ENCODE measurements around the gene ENTPD2.
"Not testable (repeated sequence)": the region's sequence is repeated elsewhere in the genome, so short reads cannot be mapped to it uniquely, and the experiment has no call there.

Gene ENTPD2

DNA sequence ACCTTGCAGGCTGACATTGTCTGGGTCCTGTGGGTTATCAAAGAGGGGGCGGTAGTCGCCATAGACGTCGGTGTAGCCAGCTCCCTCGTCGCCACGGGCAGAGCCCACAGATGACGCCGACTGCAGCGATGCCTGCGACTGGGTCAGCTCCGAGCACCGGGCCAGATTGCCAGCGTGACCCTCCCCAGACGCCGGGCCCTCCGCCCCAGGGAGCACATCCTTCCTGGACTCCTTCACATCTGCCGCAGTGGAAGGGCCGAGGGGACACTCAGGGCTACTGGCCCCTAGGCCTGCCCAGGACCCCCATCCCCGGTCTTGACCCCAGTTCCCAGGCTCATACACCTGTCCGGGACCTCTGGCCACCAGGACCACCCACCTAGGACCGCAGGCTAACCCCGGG is 39.7 kb downstream of the ENTPD2 start:
- FAIRE-seq = no peak

DNA sequence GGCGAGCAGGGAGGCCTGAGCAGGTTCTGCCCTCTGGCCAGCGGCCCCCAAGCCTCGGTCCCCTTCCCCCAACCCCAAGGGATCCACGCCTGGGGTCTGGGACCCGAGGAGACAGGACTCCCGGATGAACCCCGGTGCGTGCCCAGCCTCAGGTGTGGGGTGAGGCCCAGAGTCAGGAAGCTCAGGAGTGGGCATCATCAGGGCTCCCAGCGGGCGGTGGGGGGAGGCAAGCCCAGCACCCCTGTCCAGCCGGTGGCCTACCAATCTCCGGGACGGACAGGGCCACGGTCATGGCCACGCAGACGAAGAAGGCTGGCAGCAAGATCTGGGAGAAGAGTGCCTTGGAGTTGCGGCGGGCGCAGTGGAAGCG is 40.3 kb downstream of the ENTPD2 start:
- no peak for FAIRE-seq

DNA sequence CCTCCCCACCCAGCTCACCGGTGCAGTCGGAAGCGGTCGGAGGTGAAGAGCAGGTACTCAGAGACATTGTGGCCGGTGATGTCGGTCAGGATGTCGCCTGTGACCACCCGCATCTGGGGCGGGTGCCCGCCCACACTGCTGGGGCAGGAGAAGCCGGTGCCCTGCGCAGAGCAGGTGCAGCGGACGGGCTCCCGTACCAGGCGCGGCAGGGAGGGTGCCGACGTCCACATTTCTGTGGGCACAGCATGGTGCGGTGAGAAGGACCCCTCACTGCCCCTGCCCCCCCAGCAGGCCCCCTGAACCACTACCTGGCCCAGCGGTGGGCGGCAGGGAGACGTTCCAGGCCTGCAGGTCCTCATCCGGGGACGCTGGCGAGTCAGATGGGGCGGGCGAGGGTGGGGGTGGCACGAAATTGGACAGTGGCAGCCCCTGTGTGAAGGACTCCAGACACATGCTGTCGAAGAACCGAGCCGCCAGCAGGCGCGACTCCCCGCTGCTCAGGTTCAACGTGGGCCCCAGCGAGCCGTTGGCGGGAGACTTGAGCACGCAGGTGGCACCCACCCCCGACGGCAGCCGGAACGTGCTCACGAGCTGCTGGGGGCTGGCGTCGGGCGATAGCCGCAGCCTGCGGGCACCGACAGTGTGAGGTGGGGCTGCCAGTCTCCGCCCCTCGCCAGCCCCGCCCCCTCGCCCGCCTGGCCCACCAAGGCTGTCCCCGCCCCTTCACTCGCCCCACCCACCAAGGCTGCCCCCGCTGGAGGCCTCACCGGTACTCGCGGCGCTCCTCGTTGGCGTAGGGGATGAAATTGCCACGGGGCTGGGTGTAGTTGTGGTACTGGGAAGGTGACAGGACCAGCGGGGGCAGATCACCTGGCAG is 40.9 kb downstream of the ENTPD2 start:
- no peak for FAIRE-seq

DNA sequence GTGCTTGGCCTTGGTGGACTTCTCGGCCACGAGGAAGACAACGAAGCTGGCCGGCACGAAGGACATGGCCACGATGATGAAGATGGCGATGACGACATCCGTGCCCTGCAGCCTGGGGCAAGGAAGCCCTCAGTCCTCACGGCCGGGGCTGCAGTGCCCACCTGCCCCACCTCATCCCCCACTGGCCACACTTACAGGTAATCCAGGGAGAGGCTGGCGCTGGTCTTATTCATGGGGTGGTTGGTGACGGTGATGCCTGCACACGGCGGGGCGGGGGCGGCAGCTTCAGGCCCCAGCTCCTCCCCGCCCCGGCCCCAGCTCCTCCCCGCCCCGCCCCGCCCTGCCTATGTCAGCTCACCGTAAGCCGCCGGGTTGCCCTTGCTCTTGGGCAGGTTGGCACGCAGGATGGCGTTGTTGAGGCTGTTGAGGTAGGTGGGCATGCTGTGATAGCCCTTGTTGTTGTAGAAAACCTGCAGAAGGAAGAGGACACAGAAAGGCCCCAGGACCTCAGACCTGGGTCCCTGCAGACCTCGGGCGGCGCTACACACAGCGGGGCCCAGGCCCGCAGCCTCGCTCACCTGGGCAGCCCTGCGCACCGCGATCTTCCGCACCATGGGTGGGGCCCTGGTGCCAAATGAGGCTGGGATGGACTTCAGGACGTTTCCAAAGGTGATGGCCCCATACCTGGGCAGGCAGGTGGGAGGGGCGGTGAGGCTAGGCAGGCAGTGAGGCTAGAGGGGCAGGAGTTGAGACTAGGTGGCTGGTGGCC is 41.8 kb downstream of the ENTPD2 start:
- no peak for FAIRE-seq

DNA sequence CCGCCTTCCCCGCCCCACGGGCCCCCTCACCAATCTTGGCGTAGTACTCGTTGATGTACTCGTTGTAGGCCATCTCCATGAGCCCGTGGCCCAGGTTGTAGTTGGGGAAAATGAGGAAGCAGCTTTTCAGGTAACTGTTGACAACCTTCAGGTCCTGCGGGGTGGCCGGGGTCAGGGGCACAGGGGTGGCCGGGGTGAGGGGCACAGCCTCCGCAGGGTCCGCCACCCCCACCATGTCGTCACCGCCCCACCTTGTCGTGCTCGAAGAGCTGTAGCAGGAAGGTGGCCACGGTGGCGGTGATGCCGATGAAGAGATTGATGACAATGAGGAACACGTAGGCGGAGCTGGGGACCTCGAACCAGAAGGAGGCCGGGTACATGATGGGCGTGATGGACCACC is 42.7 kb downstream of the ENTPD2 start:
- FAIRE-seq = no peak

DNA sequence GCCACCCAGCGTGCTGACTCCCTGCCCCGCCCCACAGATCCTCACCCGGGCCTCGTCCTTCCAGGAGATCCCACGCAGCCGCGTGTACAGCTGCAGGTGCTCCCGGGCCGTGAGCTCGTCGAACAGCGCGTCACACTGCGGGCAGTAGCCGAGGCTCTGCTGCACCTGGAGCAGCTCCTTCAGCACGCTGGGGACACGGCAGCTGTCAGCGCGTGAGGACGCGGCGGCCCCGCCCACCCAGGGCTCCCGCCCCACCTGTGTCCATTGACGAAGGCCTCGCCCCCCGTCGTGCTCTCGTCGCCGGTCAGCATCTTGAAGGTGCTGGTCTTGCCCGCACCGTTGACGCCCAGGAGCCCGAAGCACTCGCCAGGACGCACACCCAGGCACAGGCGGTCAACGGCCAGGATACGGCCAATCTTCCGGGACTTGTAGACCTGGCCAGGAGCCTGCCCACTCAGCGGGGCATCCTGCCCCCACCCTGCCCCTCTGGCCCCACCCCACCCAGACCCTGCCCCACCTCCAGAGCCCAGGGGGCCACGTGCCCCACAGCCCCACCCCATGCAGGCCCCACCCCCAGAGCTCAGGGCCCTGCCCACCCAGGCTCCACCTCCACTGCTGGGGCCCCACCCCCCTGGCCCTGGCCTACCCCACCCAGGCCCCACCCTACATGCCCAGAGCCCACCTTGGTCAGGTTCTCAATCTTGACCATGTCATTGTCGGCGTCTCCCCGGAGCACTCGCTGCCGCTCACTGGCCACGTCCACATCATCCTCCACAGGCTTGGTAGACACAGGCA is 43.7 kb downstream of the ENTPD2 start:
- no peak for FAIRE-seq

DNA sequence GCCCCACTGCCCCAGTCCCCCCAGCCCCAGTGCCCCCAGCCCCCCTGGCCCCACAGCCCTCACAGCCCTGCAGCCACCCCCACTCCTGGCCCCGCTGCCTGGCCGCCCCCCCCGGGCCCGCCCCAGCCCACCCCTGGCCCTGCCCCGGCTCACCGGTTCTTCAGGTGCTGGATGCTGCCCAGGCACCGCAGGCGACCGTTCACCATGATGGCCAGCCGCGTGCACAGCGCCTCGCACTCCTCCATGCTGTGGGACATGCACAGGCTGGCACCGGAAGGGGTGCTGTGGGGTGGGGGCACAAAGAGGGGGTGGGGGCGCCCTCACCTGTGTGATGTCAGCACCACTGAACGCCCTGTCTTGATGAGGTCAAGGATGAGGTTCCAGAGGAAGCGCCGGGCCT is 44.6 kb downstream of the ENTPD2 start:
- no peak for FAIRE-seq

DNA sequence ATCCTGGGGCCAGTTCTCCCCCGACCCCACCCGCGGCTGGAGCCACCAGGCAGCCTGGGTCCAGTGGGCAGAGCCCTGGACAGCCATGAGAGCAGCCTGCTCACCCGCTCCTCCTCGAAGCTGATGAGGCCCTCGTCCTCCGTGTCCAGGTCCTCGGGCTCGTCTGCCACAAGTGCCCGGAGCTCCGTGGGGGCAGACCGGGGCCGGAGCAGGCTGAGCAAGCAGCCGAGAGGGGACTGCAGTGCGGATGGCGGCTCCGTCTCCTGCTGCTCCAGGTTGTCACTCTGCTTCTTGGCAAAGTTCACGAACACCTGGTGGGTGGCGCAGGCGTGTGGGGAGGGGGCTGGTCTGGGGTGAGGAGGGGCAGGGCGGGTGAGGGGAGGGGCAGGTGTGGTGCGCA is 45.5 kb downstream of the ENTPD2 start:
- FAIRE-seq = no peak

DNA sequence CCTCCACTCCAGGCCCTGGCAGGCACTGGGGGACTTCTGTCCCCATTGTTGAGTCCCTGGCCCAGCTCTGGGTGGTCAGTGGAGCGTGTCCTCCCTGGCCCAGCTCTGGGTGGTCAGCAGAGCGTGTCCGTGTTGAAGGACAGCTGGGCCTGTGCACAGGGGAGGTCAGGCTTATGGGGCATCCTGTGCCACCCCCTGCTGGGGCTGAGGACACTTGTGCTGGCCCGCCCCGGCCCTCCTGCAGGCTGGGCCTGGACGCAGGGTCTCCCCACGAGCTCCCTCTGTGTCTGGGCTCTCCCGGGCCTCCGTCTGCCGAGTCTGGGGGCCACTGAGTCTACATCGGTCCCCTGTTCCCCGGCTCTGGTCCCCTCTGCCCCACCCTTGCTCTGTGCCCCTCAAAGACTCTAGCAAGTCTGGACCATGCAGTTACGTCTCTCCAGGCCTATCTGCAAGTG is 46.0 kb downstream of the ENTPD2 start:
- no peak for FAIRE-seq

DNA sequence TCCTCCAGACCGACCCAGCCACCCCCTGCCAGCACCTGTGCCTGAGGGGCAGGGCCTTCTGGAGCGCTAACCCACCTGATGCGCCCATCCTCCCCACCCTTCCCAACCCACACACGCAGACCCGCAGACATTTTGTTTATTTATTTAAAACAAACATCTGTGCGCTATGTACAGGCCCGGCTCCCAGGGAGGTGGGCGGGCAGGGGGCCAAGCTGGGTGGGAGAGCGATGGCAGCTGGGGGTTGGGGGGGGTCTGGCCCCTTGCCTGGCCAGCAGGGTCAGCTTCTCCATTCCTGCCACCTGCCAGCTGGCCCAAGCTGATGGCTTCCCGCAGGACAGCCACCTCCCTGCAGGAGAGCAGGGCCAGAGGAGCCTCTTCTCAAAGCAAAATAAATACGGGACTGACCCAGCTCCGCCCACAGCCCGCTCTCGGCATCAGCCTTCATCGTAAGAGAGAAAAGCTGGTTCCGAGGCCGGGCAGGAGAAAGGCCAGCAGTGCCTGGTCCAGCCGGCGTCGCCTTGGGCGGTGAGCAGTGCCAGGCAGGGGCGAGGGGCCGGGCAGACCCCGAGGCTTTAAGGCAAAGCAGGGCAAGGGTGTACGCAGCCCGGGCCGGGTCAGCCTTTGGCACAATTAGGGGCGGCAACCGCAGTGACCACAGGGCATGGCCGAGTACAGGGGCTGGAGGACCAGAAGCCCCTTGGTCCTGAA is 46.6 kb downstream of the ENTPD2 start:
- no peak for FAIRE-seq

DNA sequence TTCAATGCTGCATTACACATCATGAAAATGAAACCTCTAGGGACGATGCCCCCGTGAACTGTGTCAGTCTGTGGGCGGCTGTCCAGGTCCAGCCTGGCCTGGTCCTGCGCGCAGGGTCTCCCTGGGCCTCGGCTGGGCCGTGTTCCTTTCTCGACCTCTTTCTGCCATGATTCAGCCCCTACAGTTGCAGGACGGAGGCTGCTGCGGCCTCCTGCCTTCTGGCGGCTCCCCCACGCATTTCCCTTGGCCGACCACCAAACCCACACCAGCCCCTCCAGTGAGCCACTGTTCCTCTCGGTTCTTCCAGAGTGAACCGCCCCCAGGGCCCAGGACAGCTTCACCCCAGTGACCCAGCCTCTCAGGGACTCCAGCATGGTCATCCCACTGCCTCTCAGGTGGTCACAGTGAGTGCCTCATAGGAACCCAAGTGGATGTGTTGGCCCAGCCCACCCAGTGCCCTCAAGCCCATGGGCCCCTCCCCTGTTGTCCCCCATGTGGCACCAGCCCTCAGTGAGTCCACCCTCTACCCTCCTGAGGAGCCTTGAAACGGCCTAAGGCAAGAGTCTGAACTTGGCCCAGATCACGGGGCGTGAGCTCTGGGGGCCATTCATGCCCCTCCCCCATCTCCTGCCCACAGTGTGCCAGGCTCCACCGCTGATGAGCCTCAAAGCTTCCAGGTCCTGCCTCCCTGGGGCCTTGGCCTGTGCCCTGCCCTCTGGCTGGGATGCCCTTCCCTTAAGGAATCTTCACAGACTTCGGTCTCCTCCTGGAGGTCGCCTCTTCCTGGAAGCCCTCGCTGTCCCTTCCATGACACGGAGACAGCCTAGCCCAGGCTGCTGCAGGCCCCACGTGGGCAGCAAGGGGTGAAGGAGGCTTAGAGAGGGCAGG is 47.5 kb downstream of the ENTPD2 start:
- FAIRE-seq = no peak

DNA sequence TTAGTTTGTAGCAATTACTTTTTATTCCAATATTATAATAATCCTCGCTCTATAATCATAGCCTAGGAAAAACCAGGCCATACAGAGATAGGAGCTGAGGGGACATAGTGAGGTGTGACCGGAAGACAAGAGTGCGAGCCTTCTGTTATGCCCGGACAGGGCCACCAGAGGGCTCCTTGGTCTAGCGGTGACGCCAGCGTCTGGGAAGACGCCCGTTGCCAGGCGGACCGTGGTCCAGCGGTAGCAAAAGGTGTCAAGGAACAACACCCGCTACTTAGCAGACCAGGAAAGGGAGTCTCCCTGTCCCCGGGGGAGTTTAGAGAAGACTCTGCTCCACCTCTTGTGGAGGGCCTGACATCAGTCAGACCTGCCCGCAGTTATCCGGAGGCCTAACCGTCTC is 49.6 kb downstream of the ENTPD2 start:
- not testable (repeated sequence) for FAIRE-seq

DNA sequence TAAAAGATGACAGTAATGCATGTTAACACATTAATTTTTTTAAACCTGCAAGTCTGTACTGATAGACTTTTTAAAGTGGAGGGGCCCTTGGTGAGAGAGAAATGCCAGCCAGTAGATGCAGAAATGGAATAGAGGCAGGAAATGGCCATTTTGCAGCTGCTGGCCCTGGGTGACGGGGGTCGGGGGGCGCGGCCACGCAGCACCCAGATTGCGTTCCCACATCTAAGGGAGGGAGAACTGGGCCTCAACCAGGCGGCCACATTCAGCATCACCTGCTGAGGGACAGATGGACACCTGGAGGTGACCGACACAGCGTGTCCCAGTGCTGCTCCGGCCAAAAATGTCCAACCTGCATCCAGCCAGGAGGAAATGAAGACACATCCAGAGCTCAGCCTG is 51.2 kb downstream of the ENTPD2 start:
- FAIRE-seq = no peak

DNA sequence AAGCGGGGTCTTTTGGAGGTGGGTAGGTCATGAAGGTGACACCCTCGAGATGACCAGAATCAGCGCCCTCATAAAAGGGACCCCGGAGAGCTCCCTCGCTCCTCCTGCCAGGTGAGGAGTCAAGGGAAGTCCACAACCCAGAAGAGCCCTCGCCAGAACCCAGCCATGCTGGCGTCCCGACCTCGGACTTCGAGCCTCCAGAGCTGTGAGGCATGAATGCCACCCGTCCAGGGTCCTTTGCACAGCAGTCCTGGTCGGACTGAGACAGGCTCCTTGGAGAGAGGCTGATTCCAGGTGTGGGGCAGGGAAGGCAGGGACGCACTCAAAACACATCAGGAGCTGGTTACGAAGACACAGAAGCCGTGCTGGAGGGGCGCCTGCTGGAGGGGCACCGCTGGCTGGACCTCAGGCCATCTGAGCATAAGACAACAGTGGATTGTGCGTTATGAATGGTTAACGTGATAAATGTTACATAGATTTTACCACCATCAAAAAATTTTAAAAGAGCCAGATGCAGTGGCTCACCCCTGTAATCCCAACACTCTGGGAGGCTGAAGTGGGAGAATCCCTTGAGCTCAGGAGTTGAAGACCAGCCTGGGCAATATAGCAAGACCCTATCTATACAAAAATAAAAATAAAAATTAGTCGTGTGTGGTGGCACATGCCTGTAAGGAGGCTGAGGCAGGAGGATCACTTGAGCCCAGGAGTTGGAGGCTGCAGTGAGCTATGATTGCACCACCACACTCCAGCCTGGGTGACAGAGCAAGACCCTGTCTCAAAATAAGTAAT is 51.8 kb downstream of the ENTPD2 start:
- no peak for FAIRE-seq

DNA sequence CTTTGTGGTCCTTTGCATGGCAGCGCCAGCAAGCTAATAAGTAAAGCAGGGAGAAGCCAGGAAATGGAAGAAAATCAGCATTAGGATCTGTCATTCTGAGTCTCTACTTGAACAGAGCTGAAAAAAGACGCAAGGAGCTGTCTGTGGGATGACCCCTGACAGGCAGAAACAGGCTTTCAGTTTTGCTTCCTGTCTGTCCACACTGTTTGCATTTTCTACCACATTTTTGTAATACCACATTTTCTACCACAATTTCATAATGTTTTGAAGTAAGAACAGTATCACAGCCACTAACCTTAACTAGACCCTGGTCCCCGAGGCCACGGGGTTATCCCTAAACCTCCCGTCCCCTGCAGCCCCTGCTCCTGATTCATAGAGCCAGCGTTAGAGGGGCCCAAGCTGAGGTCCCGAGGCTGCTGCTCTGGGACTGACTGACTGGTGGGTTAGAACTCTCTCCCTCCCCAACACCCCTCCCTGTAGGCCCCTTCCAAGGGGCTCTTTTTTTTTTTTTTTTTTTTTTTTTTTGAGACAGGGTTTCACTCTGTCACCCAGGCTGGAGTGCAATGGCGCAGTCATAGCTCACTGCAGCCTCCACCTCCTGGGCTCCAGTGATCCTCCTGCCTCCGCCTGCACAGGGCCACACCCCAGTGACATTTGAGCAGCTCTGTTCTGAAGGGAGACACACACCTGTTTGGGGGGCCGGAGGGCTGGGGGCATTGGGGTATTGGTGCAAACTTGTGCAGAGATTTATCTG is 53.5 kb downstream of the ENTPD2 start:
- no peak for FAIRE-seq
